ENCODE data around the gene PCGF1. TPM values are rescaled to one million over a fixed set of nuclear protein-coding genes. Genes with fewer than 3 reads are reported as not detected.

PCGF1 gene
- total and polyA plus RNA-seq, 9 of the 15 experiments (the other 6 are each of a cell fraction or from before 2014, with no cell fraction given): 20.3 to 45.7 (median 29.3) TPM

- TF ChIP-seq, protein P1, sequence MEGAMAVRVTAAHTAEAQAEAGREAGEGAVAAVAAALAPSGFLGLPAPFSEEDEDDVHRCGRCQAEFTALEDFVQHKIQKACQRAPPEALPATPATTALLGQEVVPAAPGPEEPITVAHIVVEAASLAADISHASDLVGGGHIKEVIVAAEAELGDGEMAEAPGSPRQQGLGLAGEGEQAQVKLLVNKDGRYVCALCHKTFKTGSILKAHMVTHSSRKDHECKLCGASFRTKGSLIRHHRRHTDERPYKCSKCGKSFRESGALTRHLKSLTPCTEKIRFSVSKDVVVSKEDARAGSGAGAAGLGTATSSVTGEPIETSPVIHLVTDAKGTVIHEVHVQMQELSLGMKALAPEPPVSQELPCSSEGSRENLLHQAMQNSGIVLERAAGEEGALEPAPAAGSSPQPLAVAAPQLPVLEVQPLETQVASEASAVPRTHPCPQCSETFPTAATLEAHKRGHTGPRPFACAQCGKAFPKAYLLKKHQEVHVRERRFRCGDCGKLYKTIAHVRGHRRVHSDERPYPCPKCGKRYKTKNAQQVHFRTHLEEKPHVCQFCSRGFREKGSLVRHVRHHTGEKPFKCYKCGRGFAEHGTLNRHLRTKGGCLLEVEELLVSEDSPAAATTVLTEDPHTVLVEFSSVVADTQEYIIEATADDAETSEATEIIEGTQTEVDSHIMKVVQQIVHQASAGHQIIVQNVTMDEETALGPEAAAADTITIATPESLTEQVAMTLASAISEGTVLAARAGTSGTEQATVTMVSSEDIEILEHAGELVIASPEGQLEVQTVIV (CRISPR knock-in tag; IDR thresholded peaks at IDR 0.05; ENCODE audit: borderline replicate concordance): no peak
- TF ChIP-seq HDGF (IDR thresholded peaks at IDR 0.05) (no peak), BCOR (IDR thresholded peaks at IDR 0.05) (no peak), SRSF7 (optimal IDR thresholded peaks at IDR 0.05; ENCODE audit: low read depth, low read length) (no peak), POLR2AphosphoS5 (IDR thresholded peaks at IDR 0.05; ENCODE audit: control insufficient read depth, insufficient read depth, low read depth, low read length) (peak; percentile 88), ZNF609 (CRISPR knock-in tag; IDR thresholded peaks at IDR 0.05; ENCODE audit: borderline replicate concordance) (no peak), ZNF224 (CRISPR knock-in tag; IDR thresholded peaks at IDR 0.05) (no peak), RFX1 (IDR thresholded peaks at IDR 0.05) (no peak), PCBP2 (IDR thresholded peaks at IDR 0.05; ENCODE audit: low read depth, low read length, poor library complexity, severe bottlenecking) (no peak), ZNF324 (CRISPR knock-in tag; IDR thresholded peaks at IDR 0.05) (no peak), XRCC3 (IDR thresholded peaks at IDR 0.05) (no peak), CHCHD3 (CRISPR knock-in tag; IDR thresholded peaks at IDR 0.05) (no peak), XRCC5 (IDR thresholded peaks at IDR 0.05; ENCODE audit: low read depth, low read length) (peak; percentile 91), NR2F6 (CRISPR knock-in tag; IDR thresholded peaks at IDR 0.05) (no peak)
- TF ChIP-seq, protein P2, sequence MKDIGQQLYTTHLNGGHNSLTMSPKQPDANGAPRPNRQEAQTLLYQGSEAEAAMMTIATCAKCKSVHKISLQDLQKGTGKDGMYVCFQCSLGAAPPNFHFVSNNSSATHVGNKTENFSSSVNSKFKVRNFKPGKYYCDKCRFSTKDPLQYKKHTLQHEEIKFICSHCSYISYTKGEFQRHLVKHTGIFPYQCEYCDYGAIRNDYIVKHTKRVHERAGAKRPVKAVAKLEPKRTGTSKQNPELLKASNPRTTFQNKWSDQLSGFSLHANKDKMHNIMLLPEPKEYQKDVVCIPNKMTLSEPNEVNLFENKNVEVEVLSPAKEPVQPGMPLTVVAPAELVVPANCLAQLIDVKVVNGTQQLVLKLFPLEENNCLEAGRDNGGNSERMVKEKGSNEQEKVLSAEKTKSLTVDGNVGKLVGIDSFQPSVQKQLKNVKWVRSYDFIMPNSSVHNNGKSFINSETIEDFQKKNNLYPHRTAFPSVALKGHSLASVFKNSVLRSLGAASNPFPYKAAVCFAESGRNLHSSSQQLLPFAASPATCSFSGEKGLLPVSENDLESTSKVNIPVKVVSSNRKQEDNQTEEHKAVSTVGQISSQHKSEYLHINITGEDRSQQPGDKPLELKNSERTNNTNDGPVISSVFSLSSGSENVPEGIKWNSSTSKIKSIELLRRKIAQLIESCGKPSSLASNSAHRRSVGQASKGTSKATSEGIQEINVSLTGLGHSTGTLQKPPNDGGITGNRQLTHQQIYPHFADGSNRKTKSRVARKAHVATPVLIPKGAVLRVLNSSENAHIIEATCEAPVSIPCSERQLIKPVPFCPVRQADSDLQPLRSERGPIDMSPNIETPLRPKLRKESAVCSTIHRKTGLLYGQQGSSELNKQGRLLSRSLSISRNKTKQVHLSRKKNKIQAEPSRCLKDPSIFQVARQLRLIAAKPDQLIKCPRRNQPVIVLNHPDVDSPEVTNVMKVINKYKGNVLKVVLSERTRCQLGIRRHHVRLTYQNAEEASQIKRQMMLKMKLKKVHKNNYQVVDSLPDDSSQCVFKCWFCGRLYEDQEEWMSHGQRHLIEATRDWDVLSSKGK (CRISPR knock-in tag; IDR thresholded peaks at IDR 0.05): no peak
These were observed 22.1 kb upstream of the PCGF1 start, which contains the start of the genes AUP1 and HTRA2 (continued) for GRCh38 chr2:74529357-74530238.

All from K562 (cell line).